OCI-LY3 (cell line): ENCODE results near the gene GDPD5.

Source experiments
- H2AFZ ChIP-seq: fragments of 200-600, 300-600 bp; shearing (Covaris generic); 2 replicates; pipeline ENCODE4 v1.6.0; 2014; ENCODE audit warnings: antibody characterized with exemption, low read depth, low read length
- H3K27ac ChIP-seq: fragments of 200-600, 300-600 bp; sonication (generic); 2 replicates; pipeline ENCODE4 v1.5.1; 2014; ENCODE audit warnings: mild to moderate bottlenecking, low read length, moderate library complexity, mixed read lengths
- H3K27me3 ChIP-seq: fragments of 200-600, 300-600 bp; sonication (generic); 2 replicates; pipeline ENCODE4 v1.6.1; 2014; ENCODE audit warnings: low read depth, low read length, mixed read lengths
- H3K36me3 ChIP-seq: fragments of 200-600, 300-600 bp; sonication (generic); replicated peaks from 2 replicates; pipeline ENCODE3; 2014; ENCODE audit warnings: low read depth, low read length, mixed read lengths
- H3K4me1 ChIP-seq: fragments of 300-600, 200-600 bp; sonication (generic); 2 replicates; pipeline ENCODE4 v1.6.1; 2014; ENCODE audit warnings: low read length, mixed read lengths
- H3K4me2 ChIP-seq: fragments of 200-600, 300-600 bp; sonication (generic); 2 replicates; pipeline ENCODE4 v1.6.1; 2014; ENCODE audit warnings: low read length, mixed read lengths
- H3K4me3 ChIP-seq: fragments of 300-600, 200-600 bp; sonication (generic); 2 replicates; pipeline ENCODE4 v1.5.1; 2014; ENCODE audit warnings: antibody characterized with exemption, mild to moderate bottlenecking, low read length, moderate library complexity
- H3K79me2 ChIP-seq: fragments of 300-600, 200-600 bp; shearing (Covaris generic); 2 replicates; pipeline ENCODE4 v1.6.1; 2014; ENCODE audit warnings: mild to moderate bottlenecking, low read length, mixed read lengths
- H3K9ac ChIP-seq: fragments of 300-600, 200-600 bp; shearing (Covaris generic); 2 replicates; pipeline ENCODE4 v1.6.0; 2014; ENCODE audit warnings: mild to moderate bottlenecking, low read length, moderate library complexity
- H3K9me3 ChIP-seq: fragments of 200-600, 300-600 bp; shearing (Covaris generic); 2 replicates; pipeline ENCODE4 v1.6.1; 2014; ENCODE audit warnings: low read length, mixed read lengths; ENCODE audit not compliant: insufficient read depth
- H4K20me1 ChIP-seq: fragments of 200-600, 300-600 bp; sonication (generic); 2 replicates; pipeline ENCODE4 v1.6.1; 2016; ENCODE audit warnings: low read length, mixed read lengths; ENCODE audit not compliant: insufficient read depth
- CTCF ChIP-seq: fragments of 200-600, 300-600 bp; sonication (generic); IDR thresholded peaks from 2 replicates; pipeline ENCODE4 v1.5.1; 2014; ENCODE audit warnings: antibody characterized with exemption, low read length, low read depth
- EZH2phosphoT487 ChIP-seq: fragments of 200-600 bp; shearing (Covaris generic); IDR thresholded peaks from 2 replicates; pipeline ENCODE4 v1.6.1; 2018; ENCODE audit warnings: antibody characterized with exemption, mixed run types, low read depth

The GDPD5 gene

DNA sequence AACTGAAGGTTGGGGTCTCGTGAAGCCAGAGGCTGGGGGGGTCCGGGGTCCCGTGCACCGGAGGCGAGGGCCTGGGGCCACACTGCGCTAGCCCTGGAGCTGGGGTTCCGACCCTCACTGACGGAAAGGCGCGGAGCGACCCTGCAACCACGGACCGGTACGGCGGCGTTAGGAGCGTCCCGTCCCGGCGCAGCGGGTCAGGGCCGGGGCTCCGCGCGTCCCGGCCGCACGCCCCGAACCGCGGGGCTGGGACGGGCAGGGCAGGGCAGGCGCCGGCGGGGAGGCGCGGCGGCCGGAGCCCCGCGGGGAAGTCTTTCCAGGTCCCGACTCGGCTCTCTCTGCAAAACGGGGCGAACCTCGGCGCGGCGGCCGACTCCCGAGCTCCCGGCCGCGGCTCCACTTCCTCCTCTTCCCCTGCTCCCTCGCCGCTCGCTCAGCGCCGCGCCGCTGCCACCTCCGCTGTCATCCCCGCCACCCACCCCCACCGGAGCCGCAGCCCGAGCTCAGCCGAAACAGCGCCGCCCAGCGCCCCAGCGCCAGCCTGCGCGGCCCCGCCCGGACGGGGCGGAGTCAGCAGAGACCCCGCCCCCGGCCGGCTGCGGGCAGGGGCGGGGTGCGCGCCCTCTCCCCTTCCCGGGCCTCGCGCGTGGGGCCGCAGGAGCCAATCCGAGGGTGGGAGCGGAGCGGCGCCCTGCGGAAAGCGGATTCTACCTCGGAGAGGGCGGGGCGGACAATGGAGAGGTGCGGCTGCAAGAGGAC, at the start of gene GDPD5:
TSS of gene GDPD5 (minus strand) at position 509 of the 759 bp plus-strand sequence. CDS start 48,206 bp downstream, outside the sequence.
- Histone ChIP-seq H3K27me3 (peaks cover 39% of the 10 kb centered on the region), H3K4me3 (peak within 1 kb of the TSS; percentile 89), H4K20me1 (no peaks in the 10 kb centered on the region)

GRCh38 chr11:75574698-75575602, 49.2 kb upstream of the GDPD5 start:
- TF ChIP-seq EZH2phosphoT487 (no peak), CTCF (no peak)
- no peak overlapping the region for H3K27ac ChIP-seq
- no peaks in the 10 kb centered on the region for H3K9me3 ChIP-seq
- no peak overlapping the region for H3K4me2 ChIP-seq
- peaks cover 26% of the 10 kb centered on the region for H3K36me3 ChIP-seq
- no peak overlapping the region for H2AFZ ChIP-seq
- no peaks in the 10 kb centered on the region for H3K27me3 ChIP-seq
- H3K4me3 ChIP-seq, result no peak overlapping the region
- no peaks in the 10 kb centered on the region for H3K79me2 ChIP-seq
- no peaks in the 10 kb centered on the region; the same call in 1 of the 2 replicates for H4K20me1 ChIP-seq
- no peak overlapping the region for H3K9ac ChIP-seq
- H3K4me1 ChIP-seq, result peaks cover 10% of the 10 kb centered on the region

More for the DNA sequence above, at the start of gene GDPD5:
- TF ChIP-seq EZH2phosphoT487 (no peak), CTCF (peak; percentile 62)
- Histone ChIP-seq H3K4me2 (peak within 1 kb of the TSS; percentile 97), H3K79me2 (no peaks in the 10 kb centered on the region), H3K4me1 (peaks cover 25% of the 10 kb centered on the region), H3K9ac (peak within 1 kb of the TSS; percentile 71), H3K36me3 (no peaks in the 10 kb centered on the region), H2AFZ (peak within 1 kb of the TSS; percentile 69), H3K9me3 (no peaks in the 10 kb centered on the region), H3K27ac (no peak within 1 kb of the TSS)

DNA sequence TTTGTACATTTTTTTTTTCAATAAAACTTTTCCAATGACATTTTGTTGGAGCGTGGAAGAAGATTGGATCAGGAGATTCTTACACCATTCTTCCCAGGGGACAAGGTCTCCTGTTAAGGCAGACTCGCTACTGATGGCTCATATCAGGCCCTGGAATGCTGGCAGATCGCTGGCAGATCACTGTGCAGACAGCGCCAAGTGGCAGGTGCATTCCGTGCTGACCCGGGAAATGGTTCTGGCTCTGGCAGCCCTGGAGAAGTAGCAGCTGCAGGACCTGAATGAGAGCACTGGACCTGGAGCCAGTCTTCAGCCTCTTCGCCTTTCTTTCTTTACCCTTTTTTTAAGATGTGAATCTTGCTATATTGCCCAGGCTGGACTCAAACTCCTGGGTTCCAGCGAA, 47.0 kb upstream of the GDPD5 start:
- peaks cover 41% of the 10 kb centered on the region for H3K36me3 ChIP-seq
- H3K79me2 ChIP-seq, result no peaks in the 10 kb centered on the region
- no peak overlapping the region for H3K4me2 ChIP-seq
- no peaks in the 10 kb centered on the region for H3K27me3 ChIP-seq
- no peak overlapping the region for H3K27ac ChIP-seq
- H3K9ac ChIP-seq, result no peak overlapping the region
- H2AFZ ChIP-seq, result no peak overlapping the region
- H3K9me3 ChIP-seq, result no peaks in the 10 kb centered on the region
- no peak for TF ChIP-seq EZH2phosphoT487
- no peak for TF ChIP-seq CTCF
- H4K20me1 ChIP-seq, result no peaks in the 10 kb centered on the region; the same call in 1 of the 2 replicates
- peaks cover 10% of the 10 kb centered on the region for H3K4me1 ChIP-seq
- H3K4me3 ChIP-seq, result no peak overlapping the region

DNA sequence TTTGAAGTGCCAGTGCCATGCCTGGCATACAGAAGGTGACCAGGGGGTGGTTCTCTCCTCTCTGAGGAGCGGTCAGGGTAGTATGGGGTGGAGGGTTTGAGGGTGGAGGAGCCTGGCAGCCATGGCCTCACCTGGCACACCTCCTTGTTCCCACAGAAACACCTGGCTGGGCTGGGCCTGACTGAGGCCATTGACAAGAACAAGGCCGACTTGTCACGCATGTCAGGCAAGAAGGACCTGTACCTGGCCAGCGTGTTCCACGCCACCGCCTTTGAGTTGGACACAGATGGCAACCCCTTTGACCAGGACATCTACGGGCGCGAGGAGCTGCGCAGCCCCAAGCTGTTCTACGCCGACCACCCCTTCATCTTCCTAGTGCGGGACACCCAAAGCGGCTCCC, 45.9 kb upstream of the GDPD5 start:
- Histone ChIP-seq H3K79me2 (no peaks in the 10 kb centered on the region), H3K4me2 (no peak overlapping the region), H3K27me3 (no peaks in the 10 kb centered on the region), H4K20me1 (no peaks in the 10 kb centered on the region; the same call in 1 of the 2 replicates), H3K4me1 (peaks cover 6% of the 10 kb centered on the region), H3K4me3 (no peak overlapping the region), H3K9me3 (no peaks in the 10 kb centered on the region), H3K9ac (no peak overlapping the region), H3K27ac (no peak overlapping the region), H2AFZ (no peak overlapping the region), H3K36me3 (peaks cover 45% of the 10 kb centered on the region)
- TF ChIP-seq CTCF, result no peak
- TF ChIP-seq EZH2phosphoT487, result no peak
